Measurements from ENCODE around the gene PIGN.

PIGN gene

DNA sequence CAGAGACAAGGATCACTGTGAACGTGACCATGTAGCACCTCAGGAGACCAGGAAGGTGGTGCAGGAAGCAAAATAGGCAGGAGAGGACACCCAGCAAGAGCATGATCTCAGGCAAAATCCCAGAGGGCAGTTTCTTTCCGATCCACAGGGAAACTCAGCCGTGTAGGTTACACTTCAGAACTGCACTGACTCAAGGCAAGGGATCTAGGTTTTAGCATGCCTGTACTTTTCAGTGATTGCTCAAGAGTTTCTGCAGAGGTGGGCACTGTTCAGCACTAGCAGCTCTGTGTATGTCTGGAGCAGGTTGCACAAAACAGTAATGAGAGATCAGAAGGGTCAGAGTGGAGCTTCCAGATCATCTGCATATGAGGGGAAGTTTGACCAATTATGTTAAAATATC lies 177.3 kb downstream of the PIGN start:
- no peak for DNase-seq (ENCODE audit: low read depth)

DNA sequence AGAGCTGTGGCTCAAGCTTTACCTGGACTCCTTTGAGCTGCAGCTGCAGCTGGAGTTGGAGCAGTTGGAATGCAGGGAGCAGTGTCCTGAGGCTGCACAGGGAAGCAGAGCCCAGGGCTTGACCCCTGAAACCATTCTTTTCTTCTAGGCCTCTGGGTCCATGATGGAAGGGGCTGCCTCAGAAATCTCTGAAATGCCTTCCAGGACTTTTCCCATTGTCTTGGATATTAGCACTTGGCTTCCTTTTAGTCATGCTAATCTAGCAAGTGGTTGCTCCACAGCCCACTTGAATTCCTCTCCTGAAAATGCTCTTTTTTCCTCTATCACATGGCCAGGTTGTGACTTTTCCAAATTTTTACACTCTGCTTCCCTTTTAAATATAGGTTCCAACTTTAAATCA lies 185.5 kb downstream of the PIGN start:
- no peak for DNase-seq (ENCODE audit: low read depth)

DNA sequence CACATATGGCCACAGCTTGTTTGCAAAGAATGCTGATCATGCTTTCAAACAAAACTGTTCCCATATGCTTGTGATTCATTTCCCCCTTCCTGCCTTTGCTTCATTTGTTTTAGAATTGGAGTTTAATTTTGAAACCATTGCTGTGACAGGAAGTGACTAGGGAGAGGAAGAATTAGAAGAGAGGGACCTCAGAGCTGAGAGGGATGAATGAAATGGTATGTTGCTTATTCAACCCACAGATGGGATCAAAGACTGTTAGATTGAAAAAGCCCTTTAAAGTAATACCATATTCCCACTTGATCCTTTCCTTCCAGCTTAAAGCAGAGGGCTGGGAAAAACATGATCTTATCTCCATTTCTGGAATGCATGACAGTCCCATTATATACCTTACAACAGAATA lies 187.9 kb downstream of the PIGN start:
- no peak for DNase-seq (ENCODE audit: low read depth)

DNA sequence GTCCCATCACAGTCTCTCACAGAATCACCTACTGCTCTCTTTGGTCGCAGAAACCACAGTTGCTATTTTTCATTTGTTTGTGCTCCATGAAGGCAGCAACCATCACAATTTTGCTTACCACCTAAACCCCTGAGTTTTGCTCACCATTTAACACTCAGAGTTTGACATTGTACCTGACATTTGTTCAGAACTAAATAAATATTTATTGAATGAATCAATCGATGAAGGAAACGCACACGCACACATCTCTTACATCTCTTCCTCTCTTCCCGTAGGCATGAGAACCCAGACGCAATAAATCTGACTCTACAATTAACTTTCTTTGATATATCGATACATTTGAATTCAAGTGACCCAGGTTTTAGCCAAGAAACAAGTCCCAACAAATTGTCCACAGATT lies 188.5 kb downstream of the PIGN start:
- no peak for DNase-seq (ENCODE audit: low read depth)

DNA sequence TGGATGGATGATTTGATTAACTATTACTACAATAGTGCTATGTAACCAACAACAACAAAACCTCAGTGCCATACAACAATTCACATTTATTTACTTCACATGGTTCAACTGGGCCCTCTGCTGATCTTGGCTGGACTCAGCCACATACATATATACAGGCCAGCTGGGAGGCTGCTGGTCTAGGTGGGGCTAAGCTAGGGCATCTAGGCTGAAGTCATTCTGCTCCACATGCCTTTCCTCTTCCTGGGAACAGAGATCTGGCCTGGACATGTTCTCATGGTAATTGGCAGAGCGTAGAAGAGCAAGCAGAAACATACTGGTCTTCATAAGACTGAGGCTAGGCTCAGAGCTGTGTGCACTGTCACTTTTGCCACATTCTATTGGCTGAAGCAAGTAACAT lies 191.2 kb downstream of the PIGN start:
- no peak for DNase-seq (ENCODE audit: low read depth)

DNA sequence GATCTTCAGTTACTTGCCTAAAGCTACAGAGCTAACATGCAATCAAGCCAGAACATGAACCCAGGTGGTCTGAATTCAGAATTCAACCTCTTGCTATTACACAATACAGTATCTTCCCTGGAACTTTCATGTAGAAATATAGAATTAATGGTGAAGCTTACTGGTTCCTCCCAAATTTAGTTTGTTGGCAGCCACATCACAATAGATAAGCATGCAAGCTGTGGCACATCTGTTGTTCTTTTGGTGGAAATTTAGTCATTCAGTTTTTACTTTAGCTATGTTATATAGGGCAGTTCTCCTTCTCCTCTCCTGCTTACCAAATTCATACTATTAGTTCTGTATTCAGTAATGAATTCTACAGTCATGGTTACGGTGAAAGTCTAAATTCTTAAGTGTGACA lies 193.0 kb downstream of the PIGN start:
- no peak for DNase-seq (ENCODE audit: low read depth)

DNA sequence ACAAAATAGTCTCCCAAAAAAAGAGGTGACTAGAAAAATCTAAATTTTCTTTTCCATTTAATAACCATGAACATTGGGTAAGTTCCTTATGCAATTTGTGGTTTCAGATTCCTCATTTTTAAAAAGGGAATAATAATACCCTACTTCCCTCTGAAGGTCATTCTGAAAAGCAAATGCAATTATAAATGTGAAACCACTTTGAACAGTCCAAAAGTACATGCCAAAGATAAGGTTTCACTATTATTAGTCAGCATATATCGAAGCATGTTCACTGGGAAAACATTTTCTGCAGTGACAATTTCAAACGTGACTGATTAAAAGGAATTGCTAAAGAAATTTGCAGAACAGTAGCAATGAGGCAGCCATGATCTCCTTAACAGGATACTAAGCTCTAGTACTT lies 193.9 kb downstream of the PIGN start:
- DNase-seq (ENCODE audit: low read depth), result no peak

DNA sequence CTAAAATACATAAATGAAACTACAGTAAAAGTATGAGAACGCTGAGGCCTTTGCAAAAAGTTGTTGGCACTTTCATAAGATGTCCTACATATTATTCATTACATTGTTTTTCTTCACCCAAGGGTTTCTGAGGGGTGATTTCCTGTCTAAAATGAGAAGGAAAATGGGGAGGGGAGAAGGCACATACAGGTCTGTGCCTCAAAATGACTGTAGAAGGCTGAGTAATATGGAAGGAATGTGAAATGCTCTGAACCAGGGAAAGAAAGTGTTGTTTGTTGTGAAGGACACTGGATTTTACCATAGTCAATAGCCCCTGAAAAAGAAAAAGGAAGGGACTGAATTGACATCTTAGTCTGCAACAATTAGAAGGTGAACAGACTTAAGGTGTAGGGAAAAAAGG lies 194.6 kb downstream of the PIGN start:
- DNase-seq (ENCODE audit: low read depth), result no peak

DNA sequence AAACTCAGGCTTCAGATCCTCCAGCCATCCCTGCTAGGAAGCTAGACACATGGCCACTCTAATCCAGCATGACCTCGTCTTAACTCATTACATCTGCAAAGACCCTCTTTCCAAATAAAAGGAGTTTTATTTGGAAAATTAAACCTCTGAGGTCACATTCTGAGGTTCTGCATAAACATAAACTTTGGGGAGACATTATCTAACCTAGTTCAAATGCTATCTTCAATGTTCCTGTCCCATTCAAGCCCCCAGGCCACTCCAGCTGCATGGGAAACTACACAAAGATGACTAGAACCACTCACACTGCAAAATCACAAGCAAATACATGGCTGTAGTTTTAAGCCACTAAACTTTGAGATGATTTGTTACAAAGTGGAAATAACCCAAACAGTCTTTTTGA lies 195.0 kb downstream of the PIGN start:
- no peak for DNase-seq (ENCODE audit: low read depth)

DNA sequence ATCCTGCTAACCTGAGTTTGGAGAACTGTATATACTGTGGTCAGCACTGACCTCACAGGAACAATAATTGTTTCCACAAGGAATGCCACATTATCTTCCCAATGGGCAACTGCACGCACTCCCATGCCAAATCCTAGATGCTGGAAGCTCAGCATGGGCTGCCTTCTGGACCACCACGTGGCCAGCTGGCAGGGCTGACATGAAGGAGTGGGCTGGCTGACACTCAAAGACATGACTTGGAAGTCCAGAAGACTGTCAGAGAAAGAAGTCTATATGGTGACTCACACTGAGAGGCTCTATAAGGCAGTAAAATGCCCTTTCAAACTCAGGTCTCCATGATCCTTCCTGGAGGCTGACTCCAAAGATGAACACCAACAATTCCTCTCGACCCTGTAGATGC lies 195.7 kb downstream of the PIGN start:
- no peak for DNase-seq (ENCODE audit: low read depth)

All from T-helper 22 cell (primary cell).